NAMALWA (cell line): ENCODE measurements around the gene SPSB4.

Experiments used
- DNase-seq: peaks from one replicate; pipeline ENCODE4 v3.0.0-alpha.2; 2015; ENCODE audit warnings: low spot score

Gene SPSB4

DNA sequence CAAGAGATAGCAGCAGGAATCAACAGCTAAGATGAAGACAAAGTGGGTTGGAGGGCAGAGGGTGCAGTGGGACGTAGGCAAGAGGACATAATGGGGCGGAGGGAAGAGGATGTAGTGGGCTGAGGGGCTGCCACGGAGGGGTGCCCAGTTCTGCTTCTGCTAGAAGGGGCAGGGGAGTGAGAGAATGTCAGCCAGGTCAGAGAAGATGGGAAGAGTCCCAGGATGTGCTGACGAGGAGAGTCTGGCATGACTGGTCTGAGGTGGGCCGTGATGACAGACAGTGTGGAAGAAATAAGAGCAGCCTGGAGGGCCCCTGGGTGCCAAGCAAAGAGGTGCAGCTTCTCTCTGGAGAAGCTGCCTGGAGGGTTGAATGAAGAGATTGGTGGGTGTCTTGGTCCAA, 4.0 kb downstream of the SPSB4 start:
- DNase-seq = no peak

DNA sequence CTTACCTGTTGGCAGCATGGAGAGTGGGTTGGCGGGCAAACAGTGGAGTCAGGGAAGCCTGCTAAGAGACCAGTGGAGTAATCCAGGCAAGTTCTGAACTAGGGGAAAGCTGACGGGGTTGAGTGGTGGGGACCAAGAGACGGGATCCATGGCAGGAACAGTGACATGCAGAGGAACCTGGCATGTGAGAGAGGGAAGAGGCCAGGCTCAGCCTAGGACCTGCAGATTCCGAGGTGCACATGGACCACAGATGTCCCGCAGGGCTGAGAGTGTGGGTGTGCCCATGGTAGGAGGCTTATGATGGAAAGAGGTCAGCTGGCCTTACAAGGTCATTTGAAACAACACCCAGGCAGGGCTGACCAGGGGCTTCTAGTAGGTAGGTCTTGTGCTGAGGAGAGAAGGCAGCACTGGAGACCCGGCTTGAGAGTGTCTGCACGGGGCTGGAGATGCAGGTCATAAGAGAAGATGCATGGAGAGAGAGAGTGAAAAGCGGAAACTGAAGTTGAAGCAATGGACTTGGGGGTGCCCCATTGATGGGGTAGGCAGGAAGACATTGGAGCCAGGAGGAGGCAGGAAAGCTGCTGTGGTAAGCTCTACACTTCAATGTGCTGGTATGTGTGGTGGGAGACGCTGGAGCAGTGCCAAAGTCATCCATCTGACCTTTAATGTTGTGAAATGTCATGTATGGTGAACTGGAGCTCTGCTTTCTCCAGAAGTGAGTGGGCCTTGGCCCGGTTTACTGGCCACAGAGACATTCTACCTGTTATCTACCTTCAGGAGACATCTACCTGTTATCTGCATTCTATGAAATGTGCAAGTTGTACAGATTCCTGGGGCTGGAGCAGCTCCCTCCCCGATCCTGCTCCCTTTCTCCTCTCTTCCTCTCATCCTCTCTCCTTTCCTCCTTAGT, 4.6 kb downstream of the SPSB4 start:
- DNase-seq = no peak

DNA sequence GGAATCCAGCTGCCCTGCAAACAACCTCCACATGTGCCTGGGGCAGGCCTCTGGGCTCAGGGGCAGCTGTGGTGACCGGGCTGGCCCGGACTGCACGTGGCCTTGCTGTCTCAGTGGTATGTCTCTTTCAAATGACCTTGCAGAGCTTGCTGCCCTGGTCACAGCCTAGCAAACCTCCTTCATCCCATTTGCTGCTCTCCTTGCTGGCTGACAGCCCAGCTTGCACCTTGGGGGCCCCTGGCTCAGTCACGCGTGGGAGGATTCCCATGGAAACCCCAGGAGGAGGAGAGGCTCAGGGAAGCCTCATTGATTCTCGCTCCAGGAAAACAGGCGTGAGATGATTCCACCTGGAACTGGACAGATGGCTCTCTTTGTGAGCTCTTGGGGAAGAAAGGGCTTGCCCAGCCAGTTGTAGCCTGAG, 5.6 kb downstream of the SPSB4 start:
- no peak for DNase-seq

DNA sequence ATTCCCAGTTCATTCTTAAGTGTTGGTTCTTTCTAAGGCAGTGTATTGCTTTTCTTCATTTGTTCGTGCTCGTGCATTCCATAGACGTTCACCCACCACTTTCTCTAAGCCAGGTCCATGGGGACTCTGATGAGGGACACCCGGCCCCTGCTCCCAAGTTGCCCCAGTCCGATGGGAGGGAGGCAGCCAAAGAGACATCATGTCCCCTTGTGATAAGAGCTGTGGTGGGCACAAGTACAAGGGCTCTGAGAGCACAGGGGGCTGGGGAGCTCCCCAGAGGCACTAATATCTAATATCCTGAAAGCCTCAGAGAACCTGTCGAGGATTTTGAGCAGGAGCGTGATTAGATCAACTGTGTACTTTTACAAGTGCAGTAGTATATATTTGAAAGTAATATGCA, 6.3 kb downstream of the SPSB4 start:
- no peak for DNase-seq

DNA sequence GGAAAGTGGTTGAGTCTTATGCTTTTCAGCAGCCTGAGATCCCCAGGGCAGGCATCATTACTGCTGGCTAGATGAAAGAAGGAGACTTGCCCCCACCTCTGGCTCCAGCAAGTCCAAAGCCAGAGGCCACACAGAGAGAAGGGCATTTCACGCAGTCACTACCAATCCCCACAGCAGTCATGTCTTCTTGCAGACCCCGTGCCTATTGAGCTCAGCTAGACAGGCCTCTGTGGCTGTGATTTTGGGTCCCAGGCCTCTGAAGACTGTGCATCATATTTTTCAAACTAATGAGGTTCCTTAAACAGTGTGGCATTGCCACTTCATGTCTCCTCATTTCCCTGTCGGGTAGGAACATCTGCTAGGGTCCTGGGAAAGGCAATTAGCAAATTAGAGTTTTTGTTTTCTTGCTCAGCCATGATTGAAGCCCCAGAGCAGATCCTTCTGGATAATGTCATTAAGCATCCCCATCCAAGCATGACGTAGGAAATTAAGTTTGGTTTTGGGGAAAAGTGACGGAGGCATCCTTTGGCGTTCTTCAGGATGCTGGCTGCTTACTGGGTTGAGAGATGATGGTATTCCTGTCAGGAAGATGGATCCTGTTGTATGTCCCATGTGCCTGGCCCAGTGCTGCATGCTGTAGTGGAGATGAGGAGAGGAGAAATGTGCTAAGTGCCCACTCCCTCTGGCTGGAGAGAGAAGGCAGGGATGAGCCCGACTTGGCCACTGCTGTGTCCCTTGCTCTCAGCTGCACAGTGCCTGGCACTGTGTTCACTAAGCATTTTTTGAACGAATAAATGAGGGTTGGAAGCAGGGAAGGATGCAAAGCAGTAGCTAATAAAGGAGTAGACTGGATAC, 7.0 kb downstream of the SPSB4 start:
- no peak for DNase-seq

DNA sequence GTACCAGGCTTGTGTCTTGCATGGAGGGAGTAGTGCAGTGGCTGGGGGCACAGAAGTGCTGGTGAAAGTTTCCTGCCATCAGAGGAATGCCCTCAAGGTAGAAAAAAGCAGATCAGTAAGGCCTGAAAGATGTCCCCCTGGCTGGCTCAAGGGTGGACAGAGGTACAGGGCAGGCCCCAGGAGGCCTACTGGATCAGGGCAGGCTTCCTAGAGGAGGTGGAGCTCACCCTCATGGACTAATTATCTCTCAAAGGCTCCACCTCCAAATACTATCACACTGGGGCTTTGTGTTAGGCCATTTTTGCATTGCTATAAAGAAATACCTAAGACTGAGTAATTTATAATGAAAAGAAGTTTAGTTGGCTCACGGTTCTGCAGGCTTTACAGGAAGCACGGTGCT, 7.8 kb downstream of the SPSB4 start:
- DNase-seq = no peak

DNA sequence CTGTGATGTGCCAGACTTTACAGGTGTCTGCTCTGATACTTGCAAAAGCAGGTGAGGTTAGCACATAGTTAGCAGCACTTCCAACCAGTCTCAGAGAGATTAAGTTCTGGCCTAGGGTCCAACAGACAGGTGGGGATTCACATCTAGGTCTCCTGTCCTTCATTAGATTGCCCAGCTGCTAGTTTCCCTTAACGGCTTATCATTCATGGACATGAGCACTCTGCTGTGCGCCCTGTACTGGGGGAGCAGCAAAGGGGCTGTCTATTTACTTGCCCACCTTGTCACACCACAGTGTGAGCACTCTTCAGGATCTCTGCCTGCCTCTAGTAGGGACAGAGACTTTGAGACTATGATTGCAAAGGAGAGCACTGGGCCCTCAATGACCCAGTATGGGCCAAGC, 8.7 kb downstream of the SPSB4 start:
- no peak for DNase-seq

DNA sequence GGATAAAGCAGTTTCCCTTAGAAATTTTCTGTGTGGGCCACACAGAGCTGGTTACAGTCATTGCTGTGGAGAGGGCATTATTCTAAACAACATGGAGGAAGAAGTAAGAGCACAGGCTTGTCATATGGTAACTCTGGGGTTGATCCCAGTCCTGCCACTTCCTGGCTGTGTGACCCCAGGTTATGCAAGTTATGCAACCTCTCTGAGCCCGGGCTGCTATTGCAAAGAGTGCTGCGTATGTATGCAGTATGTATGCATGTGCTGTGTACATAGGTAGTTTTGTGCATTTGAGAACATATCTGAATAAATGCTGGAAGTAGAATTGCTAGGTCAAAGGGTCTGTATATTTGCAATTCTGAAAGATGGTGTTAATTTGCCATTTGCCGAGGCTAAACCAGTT, 9.2 kb downstream of the SPSB4 start:
- no peak for DNase-seq

DNA sequence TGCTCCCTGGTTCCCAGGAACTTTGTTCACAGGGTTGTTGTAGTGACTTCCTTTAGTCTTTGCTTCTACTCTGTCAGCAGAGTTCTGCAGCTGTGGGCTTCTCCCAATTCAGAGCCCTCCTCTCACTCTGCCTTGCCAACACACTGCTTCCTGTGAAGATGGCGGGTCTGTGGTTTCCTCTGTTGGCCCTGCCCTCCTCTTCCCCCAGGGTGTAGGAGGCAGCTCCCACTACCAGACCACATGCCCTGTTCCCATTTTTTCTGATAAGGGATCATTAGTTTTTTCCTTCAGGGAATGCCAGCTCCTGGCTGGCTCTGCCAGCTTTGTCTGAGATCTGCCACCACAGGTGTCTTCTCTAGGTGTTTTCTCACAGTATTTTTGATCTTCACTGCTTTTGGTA, 12.7 kb downstream of the SPSB4 start:
- no peak for DNase-seq

DNA sequence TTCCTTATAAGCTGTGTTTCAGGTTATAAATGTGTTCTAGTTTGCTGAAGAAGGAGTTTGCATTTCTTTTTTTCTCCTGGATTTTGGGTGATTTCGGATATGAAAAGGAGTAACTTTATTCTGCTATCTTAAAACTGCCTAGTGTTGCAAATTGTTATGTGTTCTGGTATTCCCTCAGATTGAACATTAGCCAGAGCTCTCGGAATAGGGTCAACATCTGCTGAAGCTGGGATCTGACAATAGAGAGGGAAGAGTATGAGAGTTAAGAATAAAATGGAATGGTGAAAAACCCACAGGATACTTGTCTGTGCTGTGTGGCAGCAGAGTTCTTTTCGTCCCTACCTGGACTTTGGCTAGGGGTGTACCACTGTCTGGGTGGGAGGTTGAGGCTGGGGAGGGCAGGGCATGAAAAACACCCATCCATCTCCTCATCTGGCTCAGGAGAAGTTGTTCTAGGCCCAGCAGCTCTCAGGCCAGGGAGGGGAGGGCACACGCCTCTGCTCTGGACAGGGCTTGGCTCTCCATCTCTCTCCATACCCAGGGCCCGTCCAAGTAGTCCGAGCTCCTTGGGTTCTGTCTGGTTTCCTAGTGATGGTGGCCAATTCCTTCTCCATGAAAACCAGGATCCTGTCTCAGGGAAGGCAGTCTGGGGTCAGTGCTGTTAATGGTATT, 13.2 kb downstream of the SPSB4 start:
- DNase-seq = no peak

DNA sequence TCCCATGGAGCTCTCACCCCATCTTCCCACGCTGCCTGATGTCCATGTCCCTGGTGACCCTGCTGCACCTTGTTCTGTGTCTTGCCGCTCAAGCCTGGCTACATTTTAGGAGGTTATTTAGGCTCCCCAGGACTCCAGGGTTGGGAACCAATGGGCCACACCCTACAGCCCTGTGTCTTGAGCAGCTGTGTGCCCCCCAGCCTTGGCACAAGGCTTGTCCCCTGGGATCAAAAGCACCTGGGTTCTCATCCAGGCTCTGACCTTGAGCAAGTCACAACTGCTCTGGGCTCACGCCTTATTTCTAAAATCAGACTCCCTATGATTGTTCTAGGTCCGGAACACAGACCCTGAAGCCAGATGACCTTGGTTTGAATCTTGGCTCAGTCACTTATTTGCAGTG, 14.1 kb downstream of the SPSB4 start:
- no peak for DNase-seq

DNA sequence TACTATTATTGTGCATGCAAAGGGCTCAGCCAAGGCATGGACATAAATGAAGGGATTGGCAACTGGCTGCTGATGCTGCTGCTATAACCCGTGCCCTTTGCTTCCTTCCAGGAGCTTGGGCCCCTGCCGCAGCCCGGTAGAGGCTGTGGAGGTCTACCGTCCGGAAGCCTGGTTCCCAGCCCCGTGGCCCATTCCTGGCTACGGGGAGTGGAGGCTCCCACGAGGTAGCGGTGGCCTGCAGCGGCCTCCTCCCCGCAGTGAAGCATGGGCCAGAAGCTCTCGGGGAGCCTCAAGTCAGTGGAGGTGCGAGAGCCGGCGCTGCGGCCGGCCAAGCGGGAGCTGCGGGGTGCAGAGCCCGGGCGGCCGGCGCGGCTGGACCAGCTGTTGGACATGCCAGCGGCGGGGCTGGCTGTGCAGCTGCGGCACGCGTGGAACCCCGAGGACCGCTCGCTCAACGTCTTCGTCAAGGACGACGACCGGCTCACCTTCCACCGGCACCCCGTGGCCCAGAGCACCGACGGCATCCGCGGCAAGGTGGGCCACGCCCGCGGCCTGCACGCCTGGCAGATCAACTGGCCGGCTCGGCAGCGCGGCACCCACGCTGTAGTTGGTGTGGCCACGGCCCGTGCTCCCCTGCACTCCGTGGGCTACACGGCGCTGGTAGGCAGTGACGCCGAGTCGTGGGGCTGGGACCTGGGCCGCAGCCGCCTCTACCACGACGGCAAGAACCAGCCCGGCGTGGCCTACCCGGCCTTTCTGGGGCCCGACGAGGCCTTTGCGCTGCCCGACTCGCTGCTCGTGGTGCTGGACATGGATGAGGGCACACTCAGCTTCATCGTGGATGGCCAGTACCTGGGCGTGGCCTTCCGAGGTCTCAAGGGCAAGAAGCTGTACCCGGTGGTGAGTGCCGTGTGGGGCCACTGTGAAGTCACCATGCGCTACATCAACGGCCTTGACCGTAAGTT, 15.0 kb downstream of the SPSB4 start:
- DNase-seq = no peak

DNA sequence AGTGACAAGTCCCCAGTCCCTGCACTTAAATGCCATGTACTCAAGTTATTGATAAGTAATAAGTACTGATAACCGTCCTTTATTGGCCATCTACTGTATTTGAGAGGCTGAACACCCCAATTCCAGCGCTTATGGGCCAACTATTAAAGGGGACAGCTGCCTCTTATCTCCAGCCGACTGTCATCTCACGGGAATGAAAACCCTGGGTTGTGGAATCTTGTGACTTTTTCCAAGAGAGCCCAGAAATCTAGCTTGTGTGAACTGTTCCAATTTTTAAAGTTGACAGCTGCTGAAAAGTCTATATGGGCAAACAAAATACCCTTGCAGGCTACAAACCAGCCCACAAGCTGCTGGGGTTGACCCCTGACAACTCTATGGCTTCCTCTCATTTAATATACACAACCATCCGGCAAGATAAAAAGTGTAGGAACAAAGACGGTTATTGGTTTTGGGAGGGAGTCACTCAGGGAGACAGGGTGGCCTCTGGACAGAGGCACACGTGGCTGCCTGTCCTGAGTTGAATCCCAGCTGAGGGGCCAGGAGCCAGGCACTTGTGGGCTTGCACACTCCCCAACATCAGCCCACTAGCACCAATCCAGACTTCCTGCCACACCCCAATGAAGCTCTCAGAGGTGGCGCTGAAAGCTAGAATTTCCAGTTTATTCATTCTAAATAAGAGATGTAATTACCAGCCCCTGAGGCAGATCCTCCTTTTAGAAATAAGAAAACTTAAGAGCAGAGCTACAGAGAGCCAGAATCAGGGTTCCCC, 16.2 kb downstream of the SPSB4 start:
- DNase-seq = no peak

DNA sequence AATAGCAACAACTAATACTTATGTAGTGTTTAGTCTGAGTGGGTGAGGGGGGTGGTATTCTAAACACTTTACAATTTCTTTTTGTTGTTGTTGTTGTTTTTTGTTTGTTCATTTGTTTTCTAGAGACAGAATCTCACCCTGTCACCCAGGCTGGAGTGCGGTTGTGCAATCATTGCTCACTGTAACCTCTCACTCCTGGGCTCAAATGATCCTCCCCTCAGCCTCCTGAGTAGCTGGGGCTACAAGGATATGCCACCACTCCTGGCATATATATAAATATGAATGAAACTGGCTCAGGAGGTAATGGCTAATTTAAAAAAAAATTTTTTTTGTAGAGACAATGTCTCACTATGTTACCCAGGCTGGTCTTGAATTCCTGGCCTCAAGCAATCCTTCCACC, 19.1 kb downstream of the SPSB4 start:
- DNase-seq = no peak

DNA sequence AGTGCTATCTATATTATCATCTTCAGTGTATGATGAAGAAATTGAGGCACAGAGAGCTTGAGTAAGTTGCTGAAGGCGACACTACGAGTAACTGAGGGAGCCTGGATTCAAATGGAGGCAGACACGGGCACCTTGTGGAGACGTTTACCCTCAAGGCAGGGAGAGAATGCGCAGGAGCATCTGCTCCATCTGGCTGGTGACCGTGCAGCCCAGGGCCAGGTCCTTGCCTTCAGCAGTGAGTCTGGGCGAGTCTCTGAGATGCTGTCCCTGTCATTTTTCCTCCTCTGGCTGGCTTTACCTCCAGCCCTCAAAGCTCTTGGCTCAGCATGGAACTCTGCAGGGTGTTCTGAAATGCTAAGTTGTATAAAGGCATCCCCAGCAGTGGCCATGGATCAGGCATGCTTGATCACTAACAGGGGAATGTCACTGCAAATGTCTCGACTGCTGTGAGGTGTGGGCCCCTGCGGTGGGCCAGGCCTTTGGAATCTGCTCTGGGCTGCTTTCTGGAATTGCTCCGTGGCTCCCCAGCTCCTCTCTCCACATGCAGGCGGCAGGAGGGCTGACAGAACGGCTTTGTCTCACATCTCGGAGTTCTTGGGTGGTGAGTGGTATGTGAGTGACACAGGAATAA, 19.7 kb downstream of the SPSB4 start:
- no peak for DNase-seq

DNA sequence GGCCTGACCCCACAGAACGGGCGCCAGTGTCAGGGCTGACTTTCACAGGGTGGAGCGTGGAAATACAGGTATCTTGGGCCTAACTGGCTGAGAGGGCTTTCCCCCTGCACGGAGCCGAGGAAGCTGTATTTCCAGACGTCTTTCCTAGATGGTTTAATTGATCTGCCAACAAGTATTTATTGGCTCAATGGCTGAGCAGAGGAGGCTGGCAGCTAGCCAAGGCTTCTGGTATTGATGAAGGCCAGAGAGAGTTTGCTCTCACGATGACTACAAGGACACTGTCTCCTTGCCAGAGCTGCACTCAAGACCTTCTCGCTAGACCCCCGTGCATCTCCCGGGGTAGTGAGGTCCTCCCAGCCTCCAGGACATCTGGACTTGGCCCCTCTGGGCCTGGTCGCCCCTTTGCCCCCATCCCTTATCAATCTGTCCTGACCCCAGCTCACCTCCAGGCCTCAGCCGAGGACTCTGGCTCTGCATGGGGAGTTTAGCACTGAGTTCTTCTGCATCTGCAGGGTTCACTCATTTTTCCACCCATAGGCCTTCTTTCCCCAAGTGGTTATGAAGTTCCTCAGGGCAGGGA, 20.6 kb downstream of the SPSB4 start:
- no peak for DNase-seq

DNA sequence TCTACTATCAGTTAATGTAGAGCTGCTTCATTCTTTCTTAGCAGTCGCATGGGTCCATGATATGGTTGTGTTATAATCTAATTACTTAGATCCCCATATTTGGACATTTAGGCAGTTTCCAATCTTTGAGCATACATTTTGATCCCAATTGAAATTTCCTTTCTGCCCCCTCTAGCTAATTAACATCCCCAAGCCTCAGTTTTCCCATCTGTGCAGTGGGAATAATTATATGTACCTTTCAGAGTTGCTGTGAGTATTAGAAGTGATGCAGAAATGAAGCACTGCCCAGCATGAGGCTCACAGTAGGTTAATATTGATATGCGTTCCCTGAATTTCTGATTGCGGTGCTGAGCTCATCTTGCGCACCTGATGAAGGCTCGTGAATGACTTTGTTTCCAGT, 21.8 kb downstream of the SPSB4 start:
- no peak for DNase-seq

DNA sequence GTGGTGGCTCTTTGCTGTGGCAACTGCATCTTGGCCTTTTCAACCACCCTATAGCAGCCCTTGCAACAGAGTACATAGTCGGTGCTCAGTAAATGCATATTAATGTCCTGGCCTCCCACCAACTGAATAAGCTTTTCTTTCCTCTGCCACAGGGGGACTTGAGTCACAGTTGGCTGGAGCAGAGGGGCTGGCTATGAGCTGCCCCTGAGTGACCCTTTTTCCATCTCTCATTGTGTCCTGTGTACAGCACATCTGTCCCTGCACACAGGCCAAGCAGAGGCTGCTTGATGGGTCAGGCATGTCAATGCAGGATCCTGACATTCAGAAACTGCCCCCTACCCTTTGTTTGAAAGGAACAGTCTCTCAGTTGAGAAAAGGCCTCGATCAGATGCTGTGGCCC, 22.4 kb downstream of the SPSB4 start:
- DNase-seq = no peak

DNA sequence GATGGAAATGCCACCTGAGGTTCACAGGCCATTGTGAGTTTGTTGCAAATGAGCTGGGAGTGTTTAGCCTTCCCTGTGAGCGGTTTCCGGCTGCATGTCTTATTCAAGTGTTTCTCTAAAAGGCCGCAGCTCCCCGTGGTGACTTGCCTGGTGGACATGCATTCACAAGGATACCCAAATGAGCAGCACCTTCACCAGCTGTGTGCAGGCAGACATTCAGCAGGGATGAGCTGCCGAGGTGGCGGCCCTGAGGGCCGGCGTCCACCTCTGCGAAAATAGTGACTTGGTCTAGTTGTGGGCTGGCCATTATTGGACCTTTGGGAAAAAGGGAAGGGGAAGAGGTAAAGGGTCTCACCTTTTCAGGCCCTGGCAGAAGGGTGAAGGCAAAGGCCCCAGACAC, 23.4 kb downstream of the SPSB4 start:
- no peak for DNase-seq
